Caco-2 (cell line): ENCODE measurements around the gene KCNIP4. TPM values are rescaled to one million over a fixed set of nuclear protein-coding genes. Genes with fewer than 3 reads are reported as not detected.

Experiments
- BruUV-seq: library from RNA; stranded (reverse); fragments of 400-500 nt; replicated peaks from 2 replicates; lab custom pipeline; 2021; lab: Mats Ljungman, UMichigan
- CTCF ChIA-PET: fragments of 300-600 bp; sonication (Branson Sonifier 250); formaldehyde crosslinking; loops from one replicate; lab custom pipeline; 2022; ENCODE audit warnings: antibody characterized with exemption; lab: Charles Lee
- POLR2A ChIA-PET: fragments of 300-600 bp; sonication (Branson Sonifier 250); formaldehyde crosslinking; loops from one replicate; lab custom pipeline; 2022; ENCODE audit warnings: antibody characterized with exemption; lab: Charles Lee
- DNase-seq, 2 experiments: peaks; one replicate each; pipeline versions ENCODE4 v3.0.0 to v3.0.0-alpha.2; 2020 to 2022
- H3K27me3 ChIP-seq: replicated peaks from 2 replicates; pipeline ENCODE4 v1.6.0; 2011; ENCODE audit warnings: low read length; ENCODE audit not compliant: control insufficient read depth, insufficient read depth
- H3K36me3 ChIP-seq: 2 replicates; pipeline ENCODE4 v1.5.1; 2011; ENCODE audit warnings: low read length; ENCODE audit not compliant: control insufficient read depth, insufficient read depth
- H3K4me1 ChIP-seq: fragments of 250-450 bp; sonication (Bioruptor Pico); 2 replicates; pipeline ENCODE4 v1.5.1; 2020; ENCODE audit warnings: mild to moderate bottlenecking
- H3K4me3 ChIP-seq: 2 replicates; pipeline ENCODE4 v1.5.1; 2011; ENCODE audit warnings: low read depth, mild to moderate bottlenecking, control low read depth, low read length
- H3K9me3 ChIP-seq: fragments of 250-450 bp; sonication (Bioruptor Pico); 2 replicates; pipeline ENCODE4 v1.5.1; 2020; ENCODE audit warnings: mild to moderate bottlenecking, moderate library complexity
- H3K27ac Mint-ChIP-seq: one replicate; pipeline ENCODE4 v1.8.0; 2022; ENCODE audit warnings: mixed read lengths; ENCODE audit not compliant: unreplicated experiment
- H3K27me3 Mint-ChIP-seq: one replicate; pipeline ENCODE4 v1.8.0; 2022; ENCODE audit warnings: mixed read lengths; ENCODE audit not compliant: insufficient read depth, unreplicated experiment
- H3K36me3 Mint-ChIP-seq: one replicate; pipeline ENCODE4 v1.8.0; 2022; ENCODE audit warnings: mild to moderate bottlenecking, mixed read lengths; ENCODE audit not compliant: insufficient read depth, unreplicated experiment
- H3K4me1 Mint-ChIP-seq: one replicate; pipeline ENCODE4 v1.8.0; 2022; ENCODE audit warnings: low read depth, mixed read lengths; ENCODE audit not compliant: unreplicated experiment
- H3K4me3 Mint-ChIP-seq: one replicate; pipeline ENCODE4 v1.8.0; 2022; ENCODE audit warnings: mild to moderate bottlenecking, moderate library complexity, mixed read lengths; ENCODE audit not compliant: unreplicated experiment
- H3K9me3 Mint-ChIP-seq: one replicate; pipeline ENCODE4 v1.8.0; 2022; ENCODE audit warnings: mixed read lengths; ENCODE audit not compliant: unreplicated experiment
- intact Hi-C: fragments of 100-400 bp; cut with micrococcal nuclease; formaldehyde crosslinking; loops from one replicate; pipeline ENCODE4 v1.10.0; 2022; ENCODE audit not compliant: unreplicated experiment
- total RNA-seq: library from RNA; stranded (reverse); gene quantifications from 2 replicates; pipeline ENCODE4 v1.2.3, GENCODE V29; 2022
- TF ChIP-seq, protein P1 (sequence below), 2 experiments: fragments of 200-600 bp in 1 of 2; IDR thresholded peaks; 1 replicate in 1 of 2; 2 replicates in 1 of 2; pipeline versions ENCODE4 v1.5.1 to v1.8.0; 2011 to 2022; ENCODE audit warnings: antibody characterized with exemption in 1 of 2, control low read depth in 1 of 2, inconsistent platforms in 1 of 2, low read depth in 1 of 2, low read length in 1 of 2, mild to moderate bottlenecking in 1 of 2, moderate library complexity in 1 of 2; ENCODE audit not compliant: insufficient read depth in 1 of 2, severe bottlenecking in 1 of 2, unreplicated experiment in 1 of 2

The KCNIP4 gene
- total RNA-seq, 1 experiment from 2014 or later: not detected

DNA sequence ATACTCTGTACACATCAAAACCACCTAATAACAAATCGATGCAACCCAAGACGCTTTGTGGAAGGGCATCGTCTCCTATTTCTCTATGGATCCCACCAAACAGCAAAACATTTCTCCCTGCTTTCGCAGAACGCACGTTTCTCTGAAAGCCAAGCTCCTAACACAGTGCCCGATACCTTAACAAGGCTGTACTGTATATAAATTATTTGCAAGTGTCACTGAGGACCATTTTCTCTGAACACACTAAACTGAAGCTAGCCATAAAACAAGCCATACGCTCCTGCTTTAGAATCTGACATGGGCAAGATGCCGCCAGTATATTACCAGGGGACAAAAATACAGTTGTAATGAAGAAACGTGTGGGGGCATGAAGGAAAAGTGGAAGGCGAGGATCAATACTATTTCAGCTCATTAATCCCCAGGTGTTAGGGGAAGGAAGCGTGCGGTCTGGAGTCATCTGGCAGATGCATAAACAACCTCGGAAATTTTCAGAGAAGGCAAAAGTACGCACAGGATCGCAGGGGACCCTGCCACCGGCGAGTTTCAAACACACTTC is 703 bp downstream of the KCNIP4 start:
- H3K4me1 Mint-ChIP-seq: no peaks in the 10 kb centered on the region
- Histone ChIP-seq H3K27me3 (no peaks in the 10 kb centered on the region), H3K4me1 (no peaks in the 10 kb centered on the region), H3K4me3 (no peak overlapping the region), H3K36me3 (no peaks in the 10 kb centered on the region), H3K9me3 (no peaks in the 10 kb centered on the region)
- no peaks in the 10 kb centered on the region for H3K36me3 Mint-ChIP-seq
- ChIA-PET POLR2A (no interaction called here), CTCF (no interaction called here)
- intact Hi-C loops: no loop called here
- H3K4me3 Mint-ChIP-seq: no peak overlapping the region
- H3K27ac Mint-ChIP-seq: no peak overlapping the region
- BruUV-seq: no TSS peak
- no peak for DNase-seq
- no peaks in the 10 kb centered on the region for H3K9me3 Mint-ChIP-seq
- H3K27me3 Mint-ChIP-seq: peaks cover 17% of the 10 kb centered on the region
- TF ChIP-seq, protein P1, sequence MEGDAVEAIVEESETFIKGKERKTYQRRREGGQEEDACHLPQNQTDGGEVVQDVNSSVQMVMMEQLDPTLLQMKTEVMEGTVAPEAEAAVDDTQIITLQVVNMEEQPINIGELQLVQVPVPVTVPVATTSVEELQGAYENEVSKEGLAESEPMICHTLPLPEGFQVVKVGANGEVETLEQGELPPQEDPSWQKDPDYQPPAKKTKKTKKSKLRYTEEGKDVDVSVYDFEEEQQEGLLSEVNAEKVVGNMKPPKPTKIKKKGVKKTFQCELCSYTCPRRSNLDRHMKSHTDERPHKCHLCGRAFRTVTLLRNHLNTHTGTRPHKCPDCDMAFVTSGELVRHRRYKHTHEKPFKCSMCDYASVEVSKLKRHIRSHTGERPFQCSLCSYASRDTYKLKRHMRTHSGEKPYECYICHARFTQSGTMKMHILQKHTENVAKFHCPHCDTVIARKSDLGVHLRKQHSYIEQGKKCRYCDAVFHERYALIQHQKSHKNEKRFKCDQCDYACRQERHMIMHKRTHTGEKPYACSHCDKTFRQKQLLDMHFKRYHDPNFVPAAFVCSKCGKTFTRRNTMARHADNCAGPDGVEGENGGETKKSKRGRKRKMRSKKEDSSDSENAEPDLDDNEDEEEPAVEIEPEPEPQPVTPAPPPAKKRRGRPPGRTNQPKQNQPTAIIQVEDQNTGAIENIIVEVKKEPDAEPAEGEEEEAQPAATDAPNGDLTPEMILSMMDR (IDR thresholded peaks at IDR 0.05; ENCODE audit: insufficient read depth in 1 of 2, low read depth in 1 of 2, low read length in 1 of 2, severe bottlenecking in 1 of 2, unreplicated experiment in 1 of 2): no peak

- DNase-seq: no peak
- Histone ChIP-seq H3K9me3 (no peaks in the 10 kb centered on the region), H3K36me3 (no peaks in the 10 kb centered on the region), H3K4me3 (no peak overlapping the region), H3K27me3 (no peaks in the 10 kb centered on the region), H3K4me1 (no peaks in the 10 kb centered on the region)
- H3K36me3 Mint-ChIP-seq: no peaks in the 10 kb centered on the region
- H3K9me3 Mint-ChIP-seq: no peaks in the 10 kb centered on the region
- TF ChIP-seq, protein P1 (IDR thresholded peaks at IDR 0.05; ENCODE audit: insufficient read depth in 1 of 2, low read depth in 1 of 2, low read length in 1 of 2, severe bottlenecking in 1 of 2, unreplicated experiment in 1 of 2): no peak
- H3K4me1 Mint-ChIP-seq: no peaks in the 10 kb centered on the region
- peaks cover 17% of the 10 kb centered on the region for H3K27me3 Mint-ChIP-seq
- no TSS peak for BruUV-seq
- no peak overlapping the region for H3K27ac Mint-ChIP-seq
- POLR2A ChIA-PET: no interaction called here
- CTCF ChIA-PET: no interaction called here
- intact Hi-C loops: no loop called here
- H3K4me3 Mint-ChIP-seq: no peak overlapping the region
Observed at GRCh38 chr4:21946858-21947257, 1.7 kb downstream of the KCNIP4 start.

DNA sequence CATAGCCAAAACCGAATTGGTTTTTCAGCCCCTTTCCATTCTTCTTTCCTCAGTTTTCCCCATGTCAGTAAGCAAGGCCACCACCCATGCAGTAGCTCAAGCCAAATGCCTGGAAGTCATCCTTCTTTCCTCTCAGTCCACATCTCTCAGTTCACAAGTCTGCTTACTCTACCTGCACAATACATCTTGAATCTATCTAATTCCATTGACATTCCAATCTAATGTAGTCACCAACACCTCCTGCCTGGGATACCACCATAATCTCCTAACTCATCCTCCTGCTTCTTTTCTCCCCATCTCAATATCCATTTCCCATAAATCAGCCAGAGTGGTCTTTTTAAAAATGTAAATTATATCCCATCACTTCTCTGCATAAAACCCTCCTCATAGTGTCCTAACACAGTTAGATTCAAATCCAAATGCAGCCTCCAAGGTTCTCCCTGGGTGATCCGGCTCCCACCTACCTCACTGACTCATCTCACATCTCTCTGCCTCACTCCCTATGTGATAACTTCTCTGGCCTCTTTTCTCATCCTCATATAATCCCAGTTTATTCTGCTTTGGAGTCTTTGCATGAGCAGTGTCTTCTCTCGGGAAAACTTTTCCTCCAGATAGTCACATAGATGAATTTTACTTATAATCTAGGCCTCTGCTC is 26.9 kb downstream of the KCNIP4 start:
- no peaks in the 10 kb centered on the region for H3K36me3 ChIP-seq
- intact Hi-C loops: no loop called here
- DNase-seq: no peak
- H3K36me3 Mint-ChIP-seq: no peaks in the 10 kb centered on the region
- ChIA-PET POLR2A (no interaction called here), CTCF (no interaction called here)
- H3K27me3 Mint-ChIP-seq: no peaks in the 10 kb centered on the region
- H3K4me3 ChIP-seq: no peak overlapping the region
- no peak overlapping the region for H3K4me3 Mint-ChIP-seq
- H3K9me3 Mint-ChIP-seq: peaks cover 9% of the 10 kb centered on the region
- H3K4me1 ChIP-seq: no peaks in the 10 kb centered on the region
- BruUV-seq: no TSS peak
- no peak overlapping the region for H3K27ac Mint-ChIP-seq
- TF ChIP-seq, protein P1 (IDR thresholded peaks at IDR 0.05; ENCODE audit: insufficient read depth in 1 of 2, low read depth in 1 of 2, low read length in 1 of 2, severe bottlenecking in 1 of 2, unreplicated experiment in 1 of 2): no peak
- H3K4me1 Mint-ChIP-seq: no peaks in the 10 kb centered on the region
- H3K27me3 ChIP-seq: no peaks in the 10 kb centered on the region
- H3K9me3 ChIP-seq: no peaks in the 10 kb centered on the region
